A549 (cell line): ENCODE data around the gene TGOLN2. TPM values are rescaled to one million over a fixed set of nuclear protein-coding genes. Genes with fewer than 3 reads are reported as not detected.
"Not testable (repeated sequence)": the region's sequence is repeated elsewhere in the genome, so short reads cannot be mapped to it uniquely, and the experiment has no call there.

ENCODE experiments used
- ATAC-seq, 2 experiments: fragments of 200-7000 bp in 1 of 2; fragments of >200 bp in 1 of 2; cut with Nextera tagmentation in 1 of 2; cut with Tn5 transposase in 1 of 2; 3 replicates each; pipeline versions ENCODE4 v1.8.0 to v1.9.1; 2018 to 2020; ENCODE audit warnings: mild to moderate bottlenecking in 1 of 2, moderate library complexity in 1 of 2
- CTCF ChIA-PET: fragments of 300-600 bp; sonication (Branson Sonifier 250); formaldehyde crosslinking; extraction: SDS; loops from one replicate; lab custom pipeline; 2021; ENCODE audit warnings: antibody characterized with exemption, inconsistent platforms; lab: Yijun Ruan, JAX
- POLR2A ChIA-PET: fragments of 350-600 bp; formaldehyde crosslinking; extraction: SDS; loops from one replicate; lab custom pipeline; 2021; ENCODE audit warnings: antibody characterized with exemption, inconsistent platforms; lab: Yijun Ruan, JAX
- DNase-seq, 2 experiments: peaks; one replicate each; pipeline versions ENCODE4 v3.0.0 to v3.0.0-alpha.2; 2011 to 2016; ENCODE audit warnings: low read depth in 1 of 2, low spot score in 1 of 2
- FAIRE-seq: peaks from 2 replicates; lab custom pipeline; 2011; peaks lifted over from hg19 to GRCh38; lab: Jason Lieb, UNC
- H3K27ac ChIP-seq, 2 experiments: fragments of >200 bp; sonication (Bioruptor Twin); formaldehyde crosslinking; 3 replicates each; pipeline ENCODE4 v1.5.1; 2016 to 2017
- H3K4me1 ChIP-seq: fragments of >200 bp; sonication (Bioruptor Twin); formaldehyde crosslinking; 3 replicates; pipeline ENCODE4 v1.6.1; 2016
- H3K4me2 ChIP-seq: fragments of >200 bp; sonication (Bioruptor Twin); formaldehyde crosslinking; 3 replicates; pipeline ENCODE4 v1.6.1; 2016
- H3K4me3 ChIP-seq: fragments of >200 bp; sonication (Bioruptor Twin); formaldehyde crosslinking; 3 replicates; pipeline ENCODE4 v1.5.1; 2016
- H3K9me3 ChIP-seq: fragments of >200 bp; sonication (Bioruptor Twin); formaldehyde crosslinking; 3 replicates; pipeline ENCODE4 v1.6.1; 2016
- CHD2 ChIP-seq: fragments of 150-350 bp; IDR thresholded peaks from 2 replicates; pipeline ENCODE4 v1.6.1; 2014; ENCODE audit warnings: low read length; ENCODE audit not compliant: partially characterized antibody
- EP300 ChIP-seq, 2 experiments: fragments of >200 bp; sonication (Bioruptor Twin); formaldehyde crosslinking; IDR thresholded peaks; 2 replicates in 1 of 2; 3 replicates in 1 of 2; pipeline ENCODE4 v1.6.1; 2016 to 2017
- ESRRA ChIP-seq: fragments of 150-350 bp; IDR thresholded peaks from 2 replicates; pipeline ENCODE4 v1.6.1; 2014; ENCODE audit warnings: mild to moderate bottlenecking, low read length, borderline replicate concordance
- FOXS1 ChIP-seq: fragments of 250-450 bp; sonication (Bioruptor Pico); IDR thresholded peaks from 2 replicates; pipeline ENCODE4 v1.5.0; 2020; ENCODE audit warnings: mild to moderate bottlenecking, moderate library complexity
- GATA3 ChIP-seq: IDR thresholded peaks from 2 replicates; pipeline ENCODE4 v1.6.1; 2012; ENCODE audit warnings: borderline replicate concordance
- HES2 ChIP-seq: fragments of >200 bp; sonication (Bioruptor Twin); formaldehyde crosslinking; IDR thresholded peaks from 2 replicates; pipeline ENCODE4 v1.6.1; 2016
- HOXB5 ChIP-seq: fragments of 250-450 bp; sonication (Bioruptor Pico); IDR thresholded peaks from 2 replicates; pipeline ENCODE4 v1.5.0; 2020; ENCODE audit warnings: mild to moderate bottlenecking, moderate library complexity
- JUNB ChIP-seq: fragments of >200 bp; sonication (Bioruptor Twin); formaldehyde crosslinking; IDR thresholded peaks from 2 replicates; pipeline ENCODE4 v1.6.1; 2016
- KDM5A ChIP-seq: fragments of 200-600 bp; sonication (generic); IDR thresholded peaks from 2 replicates; pipeline ENCODE4 v1.6.1; 2016; ENCODE audit warnings: antibody characterized with exemption, mild to moderate bottlenecking
- MAZ ChIP-seq: fragments of 150-350 bp; IDR thresholded peaks from 2 replicates; pipeline ENCODE4 v1.6.1; 2014; ENCODE audit warnings: antibody characterized with exemption, low read depth, low read length, borderline replicate concordance
- NPAS2 ChIP-seq: fragments of 250-450 bp; sonication (Bioruptor Pico); IDR thresholded peaks from 2 replicates; pipeline ENCODE4 v1.8.0; 2022; ENCODE audit warnings: mild to moderate bottlenecking, moderate library complexity, borderline replicate concordance
- POLR2A ChIP-seq: IDR thresholded peaks from 2 replicates; pipeline ENCODE4 v1.6.1; 2012; ENCODE audit warnings: mild to moderate bottlenecking, low read length
- POLR2AphosphoS2 ChIP-seq: conservative IDR thresholded peaks from 2 replicates; pipeline ENCODE4 v1.6.1; 2012; ENCODE audit warnings: low read length, improper control_type of control experiment, inconsistent platforms
- RAD21 ChIP-seq, 2 experiments: fragments of >200 bp in 1 of 2; sonication (Bioruptor Twin) in 1 of 2; formaldehyde crosslinking in 1 of 2; IDR thresholded peaks in 1 of 2; conservative IDR thresholded peaks in 1 of 2; 2 replicates in 1 of 2; 3 replicates in 1 of 2; pipeline ENCODE4 v1.6.1; 2012 to 2018; ENCODE audit warnings: inconsistent platforms in 1 of 2
- RCOR1 ChIP-seq: fragments of 150-350 bp; IDR thresholded peaks from 2 replicates; pipeline ENCODE4 v1.6.1; 2014; ENCODE audit warnings: antibody characterized with exemption, low read length, low read depth
- REST ChIP-seq: fragments of 200-600 bp; sonication (generic); IDR thresholded peaks from 2 replicates; pipeline ENCODE4 v1.6.1; 2016; ENCODE audit warnings: antibody characterized with exemption, mild to moderate bottlenecking, moderate library complexity
- RFX5 ChIP-seq: fragments of 450-650 bp; IDR thresholded peaks from 2 replicates; pipeline ENCODE4 v1.7.1; 2014; ENCODE audit warnings: antibody characterized with exemption, mild to moderate bottlenecking, moderate library complexity
- RNF2 ChIP-seq: fragments of 200-600 bp; sonication (generic); IDR thresholded peaks from 2 replicates; pipeline ENCODE4 v1.6.1; 2016; ENCODE audit warnings: low read depth, mild to moderate bottlenecking, antibody characterized with exemption, moderate library complexity, borderline replicate concordance
- SREBF2 ChIP-seq: fragments of 450-650 bp; IDR thresholded peaks from 2 replicates; pipeline ENCODE4 v1.6.1; 2014; ENCODE audit warnings: mild to moderate bottlenecking, moderate library complexity
- USF2 ChIP-seq: fragments of 450-650 bp; IDR thresholded peaks from 2 replicates; pipeline ENCODE4 v1.6.1; 2014; ENCODE audit warnings: antibody characterized with exemption
- ZC3H11A ChIP-seq: fragments of 450-650 bp; IDR thresholded peaks from 2 replicates; pipeline ENCODE4 v1.6.1; 2014; ENCODE audit warnings: antibody characterized with exemption, mild to moderate bottlenecking
- ZNF302 ChIP-seq: fragments of 250-450 bp; sonication (Bioruptor Pico); IDR thresholded peaks from 2 replicates; pipeline ENCODE4 v1.9.0; 2021; ENCODE audit warnings: inconsistent platforms, mild to moderate bottlenecking, moderate library complexity
- WGBS: methylation state at CpG from one replicate; pipeline ENCODE4 v1.1.6; 2017; ENCODE audit errors: missing lambda C conversion rate; 5-methylcytosine and 5-hydroxymethylcytosine counted together
- polyA plus RNA-seq, 4 experiments: library from polyadenylated mRNA; depleted of rRNA in 3 of 4; stranded (reverse); fragments of >200 nt; fragmentation: RNase III in 1 of 4; extraction: RNeasy Plus Mini Kit Qiagen cat#74134 plus additional on column Dnase treatment in 1 of 4; gene quantifications; 2 replicates in 3 of 4; 3 replicates in 1 of 4; pipeline ENCODE4 v1.2.3, GENCODE V29; 2011 to 2017
- TF ChIP-seq, protein P1 (sequence below): fragments of 250-450 bp; sonication (Bioruptor Pico); IDR thresholded peaks from 2 replicates; pipeline ENCODE4 v1.5.0; 2020; ENCODE audit warnings: low read depth, mild to moderate bottlenecking, moderate library complexity

Gene TGOLN2
- polyA plus RNA-seq, 2 of the 4 experiments (the other 2 are of a cell fraction) = 97.1 to 177 TPM

GRCh38 chr2:85368921-85369320 is 41.1 kb upstream of the TGOLN2 start:
- H3K27ac ChIP-seq = no peak overlapping the region
- DNase-seq = no peak
- H3K4me3 ChIP-seq = no peak overlapping the region
- peaks cover 9% of the 10 kb centered on the region; the same call in 2 of the 3 replicates for H3K4me1 ChIP-seq
- FAIRE-seq = no peak
- H3K9me3 ChIP-seq = no peaks in the 10 kb centered on the region
- CTCF ChIA-PET = interaction anchor here (0.6 to 3.2 kb wide), 3 partner anchors 22 to 183 kb away, joined by 4 to 15 read pairs (median 4); no protein-coding TSS in a partner anchor
- POLR2A ChIA-PET = interaction anchor here (1.0 to 1.8 kb wide), 3 partner anchors 8 to 41 kb away, joined by 4 to 5 read pairs (median 4); partner anchors contain the start of gene TGOLN2
- TF ChIP-seq SREBF2 = no peak
- no peak for TF ChIP-seq HOXB5 (CRISPR knock-in tag)
- TF ChIP-seq EP300 (IDR thresholded peaks at IDR 0.05) = no peak
- no peak for TF ChIP-seq ESRRA
- TF ChIP-seq FOXS1 (CRISPR knock-in tag) = no peak
- no peak for TF ChIP-seq POLR2AphosphoS2
- TF ChIP-seq GATA3 = no peak
- TF ChIP-seq JUNB = no peak
- TF ChIP-seq HES2 = no peak
- TF ChIP-seq MAZ = no peak
- no peak for TF ChIP-seq NPAS2 (CRISPR knock-in tag)
- no peak for TF ChIP-seq ZC3H11A
- TF ChIP-seq, all 56 proteins: peak for 0
- H3K4me2 ChIP-seq = no peak overlapping the region
- ATAC-seq = peak in 1 of 2 experiments; percentile 15; a peak in 1 of 6 replicates

DNA sequence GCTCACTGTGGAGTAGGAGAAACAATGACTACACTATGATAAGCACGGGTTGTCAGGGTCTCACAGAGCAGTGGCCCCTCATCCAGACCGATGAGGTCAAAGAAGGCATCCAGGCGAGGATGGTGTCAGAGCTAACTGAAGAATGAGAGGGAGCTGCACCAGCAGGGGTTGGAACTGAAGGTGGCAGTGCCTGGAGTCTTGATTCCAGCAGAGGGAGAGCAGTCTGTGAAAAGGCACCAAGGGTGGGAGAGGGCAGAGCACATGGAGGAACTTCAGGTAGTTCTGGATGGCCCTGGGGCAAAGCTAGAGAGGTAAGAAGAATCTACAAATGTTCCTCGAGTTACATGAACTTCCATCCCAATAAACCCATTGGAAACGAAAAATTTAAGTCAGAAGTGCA is 39.4 kb upstream of the TGOLN2 start:
- ChIA-PET POLR2A (no interaction called here), CTCF (interaction anchor here (0.7 to 4.0 kb wide), 4 partner anchors 15 to 189 kb away, joined by 3 to 17 read pairs (median 3); no protein-coding TSS in a partner anchor)
- Histone ChIP-seq H3K4me2 (no peak overlapping the region), H3K27ac (no peak overlapping the region), H3K4me3 (no peak overlapping the region), H3K9me3 (no peaks in the 10 kb centered on the region), H3K4me1 (peaks cover 9% of the 10 kb centered on the region; the same call in 2 of the 3 replicates)
- peak; percentile 36 to 44; a peak in 4 of 6 replicates for ATAC-seq
- FAIRE-seq = no peak
- DNase-seq = no peak
- TF ChIP-seq ZNF302 = no peak
- TF ChIP-seq GATA3 = no peak
- TF ChIP-seq RNF2 = no peak
- no peak for TF ChIP-seq POLR2A
- TF ChIP-seq, protein P1, sequence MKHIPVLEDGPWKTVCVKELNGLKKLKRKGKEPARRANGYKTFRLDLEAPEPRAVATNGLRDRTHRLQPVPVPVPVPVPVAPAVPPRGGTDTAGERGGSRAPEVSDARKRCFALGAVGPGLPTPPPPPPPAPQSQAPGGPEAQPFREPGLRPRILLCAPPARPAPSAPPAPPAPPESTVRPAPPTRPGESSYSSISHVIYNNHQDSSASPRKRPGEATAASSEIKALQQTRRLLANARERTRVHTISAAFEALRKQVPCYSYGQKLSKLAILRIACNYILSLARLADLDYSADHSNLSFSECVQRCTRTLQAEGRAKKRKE (CRISPR knock-in tag) = no peak
- TF ChIP-seq FOXS1 (CRISPR knock-in tag) = no peak
- no peak for TF ChIP-seq RCOR1
- TF ChIP-seq REST = no peak
- no peak for TF ChIP-seq RAD21 (conservative IDR thresholded peaks at IDR 0.05 in 1 of 2, IDR thresholded peaks at IDR 0.05 in 1 of 2)
- no peak for TF ChIP-seq POLR2AphosphoS2
- TF ChIP-seq RFX5 = no peak
- TF ChIP-seq USF2 = no peak
- TF ChIP-seq ESRRA = no peak
- no peak for TF ChIP-seq CHD2
- TF ChIP-seq KDM5A = no peak
- 52% methylated on average over 5 of the region's 5 CpGs for WGBS

DNA sequence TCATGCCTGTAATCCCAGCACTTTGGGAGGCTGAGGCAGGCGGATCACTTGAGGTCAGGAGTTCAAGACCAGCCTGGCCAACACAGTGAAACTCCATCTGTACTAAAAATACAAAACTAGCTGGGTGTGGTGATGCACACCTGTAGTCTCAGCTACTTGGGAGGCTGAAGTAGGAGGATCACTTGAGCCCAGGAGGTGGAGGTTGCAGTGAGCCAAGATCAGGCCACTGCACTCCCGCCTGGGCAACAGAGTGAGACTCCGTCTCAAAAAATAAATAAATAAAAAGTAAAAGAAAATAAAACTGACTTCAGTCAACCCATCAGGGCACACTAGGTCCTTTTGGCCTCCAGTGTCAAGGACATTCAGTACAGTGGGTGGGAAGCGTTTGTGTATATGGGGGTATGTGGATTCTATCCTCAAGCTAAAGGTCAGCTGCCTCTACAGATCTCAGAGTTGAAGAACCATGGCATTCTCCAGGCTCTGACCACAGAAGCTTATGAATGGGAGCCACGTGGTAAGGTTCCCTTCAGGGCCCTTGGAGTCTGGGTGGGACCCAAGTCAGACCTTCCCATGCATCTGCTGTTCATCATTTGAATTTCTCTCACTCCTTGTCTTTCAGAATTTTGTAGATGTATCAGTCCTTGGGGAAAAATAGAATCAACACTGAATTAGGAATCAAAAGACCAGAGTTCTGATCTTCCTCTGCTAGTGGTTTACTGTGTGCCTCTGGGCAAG is 35.0 kb upstream of the TGOLN2 start:
- ChIA-PET CTCF (interaction anchor here (1.5 kb wide), 1 partner anchor 190 kb away, joined by 3 read pairs; no protein-coding TSS in a partner anchor), POLR2A (interaction anchor here (1.6 kb wide), 1 partner anchor 8 kb away, joined by 5 read pairs; the partner anchor contains the start of genes ELMOD3 and RETSAT)
- not testable (repeated sequence) for ATAC-seq, FAIRE-seq, H3K4me1 ChIP-seq, H3K27ac ChIP-seq, H3K4me3 ChIP-seq, DNase-seq, H3K9me3 ChIP-seq, H3K4me2 ChIP-seq
- WGBS = 91% methylated on average over 5 of the region's 5 CpGs
